ENCODE data around the gene FHL2. TPM values are rescaled to one million over a fixed set of nuclear protein-coding genes. Genes with fewer than 3 reads are reported as not detected.

The FHL2 gene
- total RNA-seq, 4 donors from 2014 or later = 23.3 to 88.3 (median 33.6) TPM

- no peak for TF ChIP-seq CTCF (IDR thresholded peaks at IDR 0.05)
- ATAC-seq (ENCODE audit: low FRiP score) (no peak), DNase-seq (ENCODE audit: low spot score) (no peak)
These were observed 24.9 kb downstream of the FHL2 start for GRCh38 chr2:105373895-105374401.

- no peak for DNase-seq (ENCODE audit: low spot score)
- no peak for ATAC-seq (ENCODE audit: low FRiP score)
- no peak for TF ChIP-seq CTCF (IDR thresholded peaks at IDR 0.05)
These were observed 25.5 kb downstream of the FHL2 start for GRCh38 chr2:105373344-105373781.

GRCh38 chr2:105371810-105372209 lies 27.0 kb downstream of the FHL2 start:
- no peak for DNase-seq (ENCODE audit: low spot score)
- no peak for ATAC-seq (ENCODE audit: low FRiP score)
- no peak for TF ChIP-seq CTCF (IDR thresholded peaks at IDR 0.05)

GRCh38 chr2:105371156-105371555 lies 27.7 kb downstream of the FHL2 start:
- TF ChIP-seq CTCF (IDR thresholded peaks at IDR 0.05) = no peak
- DNase-seq (ENCODE audit: low spot score) (no peak), ATAC-seq (ENCODE audit: low FRiP score) (no peak)

- ATAC-seq (ENCODE audit: low FRiP score) = peak; percentile 78
These were observed 28.8 kb downstream of the FHL2 start for GRCh38 chr2:105369777-105370690.

GRCh38 chr2:105368759-105369408 lies 30.0 kb downstream of the FHL2 start:
- TF ChIP-seq CTCF (IDR thresholded peaks at IDR 0.05) = no peak
- ATAC-seq (ENCODE audit: low FRiP score) = no peak
- DNase-seq (ENCODE audit: low spot score) = no peak

More at GRCh38 chr2:105369777-105370690, 28.8 kb downstream of the FHL2 start:
- TF ChIP-seq CTCF (IDR thresholded peaks at IDR 0.05) = peak in 1 of 3 donors; percentile 89
- DNase-seq (ENCODE audit: low spot score) = peak; percentile 87

All from omental fat pad (tissue), 4 donors.